OCI-LY7 (cell line): ENCODE data around the gene PUDP. TPM values are rescaled to one million over a fixed set of nuclear protein-coding genes. Genes with fewer than 3 reads are reported as not detected.
"Not testable (repeated sequence)": the region's sequence is repeated elsewhere in the genome, so short reads cannot be mapped to it uniquely, and the experiment has no call there.

Experiments used
- BruUV-seq: library from RNA; stranded (reverse); fragments of 400-500 nt; replicated peaks from 2 replicates; lab custom pipeline; 2021; lab: Mats Ljungman, UMichigan
- CTCF ChIA-PET: fragments of 300-600 bp; sonication (Branson Sonifier 250); formaldehyde crosslinking; loops from one replicate; lab custom pipeline; 2022; ENCODE audit warnings: antibody characterized with exemption; ENCODE audit not compliant: unreplicated experiment; lab: Charles Lee
- POLR2A ChIA-PET: fragments of 300-600 bp; sonication (Branson Sonifier 250); formaldehyde crosslinking; loops from one replicate; lab custom pipeline; 2022; ENCODE audit warnings: antibody characterized with exemption; lab: Charles Lee
- DNase-seq: peaks from one replicate; pipeline ENCODE4 v3.0.0-alpha.2; 2015; ENCODE audit warnings: low spot score
- H2AFZ ChIP-seq: fragments of 200-600 bp; sonication (generic), shearing (Covaris generic); 2 replicates; pipeline ENCODE4 v1.6.1; 2014; ENCODE audit warnings: mild to moderate bottlenecking, antibody characterized with exemption, low read length, moderate library complexity
- H3K27ac ChIP-seq: fragments of 200-600 bp; sonication (generic); 2 replicates; pipeline ENCODE4 v1.5.1; 2014; ENCODE audit warnings: mixed run types, low read depth, mild to moderate bottlenecking, moderate library complexity, low read length, inconsistent platforms; ENCODE audit not compliant: poor library complexity, severe bottlenecking
- H3K36me3 ChIP-seq: fragments of 200-600 bp; sonication (generic); 2 replicates; pipeline ENCODE4 v1.6.1; 2014; ENCODE audit warnings: mild to moderate bottlenecking, antibody characterized with exemption, low read length, moderate library complexity, mixed read lengths; ENCODE audit not compliant: insufficient read depth
- H3K4me1 ChIP-seq: fragments of 200-600 bp; sonication (generic); 2 replicates; pipeline ENCODE4 v1.5.1; 2014; ENCODE audit warnings: mild to moderate bottlenecking, low read length; ENCODE audit not compliant: insufficient read depth, poor library complexity, severe bottlenecking
- H3K4me2 ChIP-seq: fragments of 200-600 bp; sonication (generic); 2 replicates; pipeline ENCODE4 v1.6.1; 2014; ENCODE audit warnings: mild to moderate bottlenecking, low read length
- H3K4me3 ChIP-seq: fragments of 200-600 bp; sonication (generic); 2 replicates; pipeline ENCODE4 v1.5.1; 2014; ENCODE audit warnings: mild to moderate bottlenecking, low read depth, low read length; ENCODE audit not compliant: poor library complexity, severe bottlenecking
- H3K79me2 ChIP-seq: fragments of 200-600 bp; sonication (generic); 2 replicates; pipeline ENCODE4 v1.6.1; 2016; ENCODE audit warnings: low read depth, mild to moderate bottlenecking, low read length, moderate library complexity, mixed read lengths; ENCODE audit not compliant: insufficient read depth
- H3K9me2 ChIP-seq: fragments of 200-600 bp; sonication (generic); 2 replicates; pipeline ENCODE4 v1.6.1; 2016; ENCODE audit warnings: mild to moderate bottlenecking, low read length, mixed read lengths; ENCODE audit not compliant: insufficient read depth
- H3K9me3 ChIP-seq: fragments of 200-600 bp; sonication (generic); 2 replicates; pipeline ENCODE4 v1.6.1; 2014; ENCODE audit warnings: mild to moderate bottlenecking, mixed run types, low read length, mixed read lengths
- H4K20me1 ChIP-seq: fragments of 200-600 bp; sonication (generic); 2 replicates; pipeline ENCODE4 v1.6.1; 2014; ENCODE audit warnings: mild to moderate bottlenecking, antibody characterized with exemption, low read length, moderate library complexity, mixed read lengths; ENCODE audit not compliant: insufficient read depth
- CTCF ChIP-seq: fragments of 200-600 bp; sonication (generic); conservative IDR thresholded peaks from 2 replicates; pipeline ENCODE4 v1.5.1; 2014; ENCODE audit warnings: mild to moderate bottlenecking, antibody characterized with exemption, low read length, moderate library complexity, mixed read lengths
- EZH2phosphoT487 ChIP-seq: fragments of 200-600 bp; sonication (generic); IDR thresholded peaks from 2 replicates; pipeline ENCODE4 v1.6.1; 2018; ENCODE audit warnings: low read depth, borderline replicate concordance, mild to moderate bottlenecking, mixed run types, antibody characterized with exemption, low read length, moderate library complexity, mixed read lengths
- intact Hi-C: fragments of 100-400 bp; cut with micrococcal nuclease; formaldehyde crosslinking; loops from one replicate; pipeline ENCODE4 v1.10.0; 2022; ENCODE audit not compliant: unreplicated experiment
- total RNA-seq, 2 experiments: library from RNA; depleted of rRNA in 1 of 2; stranded (reverse); fragments of >200 nt in 1 of 2; shearing (Covaris generic) in 1 of 2; gene quantifications; 2 replicates each; pipeline ENCODE4 v1.2.3, GENCODE V29; 2014 to 2022

PUDP gene
- total RNA-seq, 2 experiments from 2014 or later: 8.8 to 25.7 TPM

GRCh38 chrX:7047951-7048350 is 100.0 kb downstream of the PUDP start:
- H3K9me3 ChIP-seq: no peaks in the 10 kb centered on the region
- H3K4me3 ChIP-seq: no peak overlapping the region
- peaks cover 22% of the 10 kb centered on the region for H3K36me3 ChIP-seq
- no peak overlapping the region for H2AFZ ChIP-seq
- intact Hi-C loops: no loop called here
- H4K20me1 ChIP-seq: no peaks in the 10 kb centered on the region
- no peaks in the 10 kb centered on the region for H3K9me2 ChIP-seq
- H3K4me1 ChIP-seq: no peaks in the 10 kb centered on the region
- BruUV-seq: no TSS peak
- DNase-seq: no peak
- ChIA-PET CTCF (no interaction called here), POLR2A (no interaction called here)
- TF ChIP-seq EZH2phosphoT487 (no peak), CTCF (peak; percentile 60; the same call in 1 of the 2 replicates)
- H3K27ac ChIP-seq: no peak overlapping the region
- H3K4me2 ChIP-seq: no peak overlapping the region
- no peaks in the 10 kb centered on the region for H3K79me2 ChIP-seq

- no peaks in the 10 kb centered on the region for H3K79me2 ChIP-seq
- no peaks in the 10 kb centered on the region for H3K4me1 ChIP-seq
- no peak for TF ChIP-seq EZH2phosphoT487
- no peak for TF ChIP-seq CTCF
- H3K36me3 ChIP-seq: peaks cover 19% of the 10 kb centered on the region
- H4K20me1 ChIP-seq: no peaks in the 10 kb centered on the region
- no peak for DNase-seq
- CTCF ChIA-PET: no interaction called here
- intact Hi-C loops: no loop called here
- H3K27ac ChIP-seq: no peak overlapping the region
- POLR2A ChIA-PET: interaction anchor here (0.7 kb wide), 1 partner anchor 550 kb away, joined by 3 read pairs; no protein-coding TSS in a partner anchor
- H2AFZ ChIP-seq: no peak overlapping the region
- H3K9me2 ChIP-seq: no peaks in the 10 kb centered on the region
- H3K4me3 ChIP-seq: no peak overlapping the region
- H3K9me3 ChIP-seq: no peaks in the 10 kb centered on the region
- H3K4me2 ChIP-seq: no peak overlapping the region
- no TSS peak for BruUV-seq
Observed at GRCh38 chrX:7045238-7045955, 102.6 kb downstream of the PUDP start.

- H3K27ac ChIP-seq, H2AFZ ChIP-seq, H3K4me3 ChIP-seq, H4K20me1 ChIP-seq, POLR2A ChIA-PET, DNase-seq, CTCF ChIA-PET, H3K79me2 ChIP-seq, H3K4me1 ChIP-seq, BruUV-seq, H3K9me3 ChIP-seq, H3K9me2 ChIP-seq, intact Hi-C loops, H3K4me2 ChIP-seq, H3K36me3 ChIP-seq: not testable (repeated sequence)
Observed at GRCh38 chrX:7043796-7044433, 104.0 kb downstream of the PUDP start.
